ENCODE data around the gene ARHGAP30.
"Not testable (repeated sequence)": the region's sequence is repeated elsewhere in the genome, so short reads cannot be mapped to it uniquely, and the experiment has no call there.

Gene ARHGAP30

GRCh38 chr1:161069241-161069640, 450 bp downstream of the ARHGAP30 start:
- DNase-seq: no peak

GRCh38 chr1:161068306-161069234, 1.1 kb downstream of the ARHGAP30 start:
- DNase-seq: peak; percentile 69

GRCh38 chr1:161066694-161067093, 3.0 kb downstream of the ARHGAP30 start:
- no peak for DNase-seq

- not testable (repeated sequence) for DNase-seq
Observed at GRCh38 chr1:161065681-161066080, 4.0 kb downstream of the ARHGAP30 start.

GRCh38 chr1:161063936-161064335, 5.8 kb downstream of the ARHGAP30 start:
- not testable (repeated sequence) for DNase-seq

GRCh38 chr1:161061419-161061818, 8.3 kb downstream of the ARHGAP30 start:
- DNase-seq: no peak

- DNase-seq: no peak
Observed at GRCh38 chr1:161059293-161059692, 10.4 kb downstream of the ARHGAP30 start.

- no peak for DNase-seq
Observed at GRCh38 chr1:161054805-161055204, 14.9 kb downstream of the ARHGAP30 start.

- no peak for DNase-seq
Observed at GRCh38 chr1:161054232-161054631, 15.5 kb downstream of the ARHGAP30 start.

GRCh38 chr1:161052899-161053298, 16.8 kb downstream of the ARHGAP30 start:
- no peak for DNase-seq

- DNase-seq: no peak
Observed at GRCh38 chr1:161051219-161051618, 18.5 kb downstream of the ARHGAP30 start.

- DNase-seq: no peak
Observed at GRCh38 chr1:161048949-161049722, 20.6 kb downstream of the ARHGAP30 start.

- no peak for DNase-seq
Observed at GRCh38 chr1:161047436-161048420, 22.0 kb downstream of the ARHGAP30 start.

GRCh38 chr1:161046605-161047228, 23.0 kb downstream of the ARHGAP30 start:
- no peak for DNase-seq

GRCh38 chr1:161045736-161046604, 23.7 kb downstream of the ARHGAP30 start, which contains the start of gene USF1:
USF1 (minus strand) TSS chr1:161045977; CDS start chr1:161043275, 2,702 bp downstream.
- DNase-seq: peak; percentile 85

GRCh38 chr1:161044908-161045735, 24.6 kb downstream of the ARHGAP30 start:
- DNase-seq: peak; percentile 38

- DNase-seq: no peak
Observed at GRCh38 chr1:161044535-161044907, 25.2 kb downstream of the ARHGAP30 start.

- DNase-seq: no peak
Observed at GRCh38 chr1:161039546-161039945, 30.1 kb downstream of the ARHGAP30 start.

- DNase-seq: no peak
Observed at GRCh38 chr1:161039154-161039545, 30.5 kb downstream of the ARHGAP30 start.

All from stimulated activated CD4-positive, alpha-beta T cell treated with anti-CD3 and anti-CD28 coated beads, Interleukin-12 subunit alpha, Interleukin-12 subunit beta, amount 100 ng/mL, for 4 hours (primary cell).